Tongue (tissue), 2 donors: ENCODE data around the gene DYNLT1. TPM values are rescaled to one million over a fixed set of nuclear protein-coding genes. Genes with fewer than 3 reads are reported as not detected.
"Not testable (repeated sequence)": the region's sequence is repeated elsewhere in the genome, so short reads cannot be mapped to it uniquely, and the experiment has no call there.

Experiments used
- DNase-seq: peaks from one replicate; pipeline ENCODE4 v3.0.0-alpha.2; 2015
- total RNA-seq: library from RNA; depleted of rRNA; stranded (reverse); fragments of >200 nt; gene quantifications from one replicate; pipeline ENCODE4 v1.2.3, GENCODE V29; 2014

DYNLT1 gene
- total RNA-seq, 1 donor from 2014 or later = 47.3 TPM

GRCh38 chr6:158621694-158622544, 22.6 kb downstream of the DYNLT1 start:
- no peak for DNase-seq

- no peak for DNase-seq
Measured at GRCh38 chr6:158620963-158621693, 23.4 kb downstream of the DYNLT1 start.

- DNase-seq = no peak
Measured at GRCh38 chr6:158619922-158620801, 24.4 kb downstream of the DYNLT1 start.

GRCh38 chr6:158618289-158618688, 26.3 kb downstream of the DYNLT1 start:
- DNase-seq = not testable (repeated sequence)

GRCh38 chr6:158614606-158615005, 29.9 kb downstream of the DYNLT1 start:
- not testable (repeated sequence) for DNase-seq

GRCh38 chr6:158611541-158612370, 32.8 kb downstream of the DYNLT1 start:
- DNase-seq = no peak

- DNase-seq = no peak
Measured at GRCh38 chr6:158611039-158611438, 33.5 kb downstream of the DYNLT1 start.

GRCh38 chr6:158610319-158610968, 34.1 kb downstream of the DYNLT1 start:
- no peak for DNase-seq

GRCh38 chr6:158609455-158610155, 34.9 kb downstream of the DYNLT1 start:
- DNase-seq = no peak

GRCh38 chr6:158608221-158608620, 36.3 kb downstream of the DYNLT1 start:
- no peak for DNase-seq

- no peak for DNase-seq
Measured at GRCh38 chr6:158607411-158608170, 37.0 kb downstream of the DYNLT1 start.

GRCh38 chr6:158606935-158607334, 37.6 kb downstream of the DYNLT1 start:
- no peak for DNase-seq

- DNase-seq = not testable (repeated sequence)
Measured at GRCh38 chr6:158606011-158606410, 38.5 kb downstream of the DYNLT1 start.

- DNase-seq = peak; percentile 86
Measured at GRCh38 chr6:158605266-158605878, 39.2 kb downstream of the DYNLT1 start.

GRCh38 chr6:158604048-158604406, 40.5 kb downstream of the DYNLT1 start:
- DNase-seq = no peak

- no peak for DNase-seq
Measured at GRCh38 chr6:158603261-158604047, 41.1 kb downstream of the DYNLT1 start.

- DNase-seq = no peak
Measured at GRCh38 chr6:158599635-158600034, 44.9 kb downstream of the DYNLT1 start.

- no peak for DNase-seq
Measured at GRCh38 chr6:158597565-158597964, 47.0 kb downstream of the DYNLT1 start.
